T-helper 2 cell treated with Interferon-gamma antibody and Interleukin-4, amounts not matched to agents 5 μg/mL and 100 μg/mL, for 36 hours (primary cell): ENCODE results near the gene CFP.

Source experiments
- DNase-seq: peaks from one replicate; pipeline ENCODE4 v3.0.0; 2021; ENCODE audit warnings: low spot score
- H3K27ac Mint-ChIP-seq: one replicate; pipeline ENCODE4 v1.8.0; 2021; ENCODE audit warnings: mild to moderate bottlenecking, mixed read lengths
- H3K27me3 Mint-ChIP-seq: one replicate; pipeline ENCODE4 v1.8.0; 2021; ENCODE audit warnings: low read depth, mixed read lengths
- H3K36me3 Mint-ChIP-seq: one replicate; pipeline ENCODE4 v1.8.0; 2021; ENCODE audit warnings: low read depth, mixed read lengths
- H3K4me1 Mint-ChIP-seq: one replicate; pipeline ENCODE4 v1.8.0; 2021; ENCODE audit warnings: low read depth, mixed read lengths
- H3K4me3 Mint-ChIP-seq: one replicate; pipeline ENCODE4 v1.8.0; 2022; ENCODE audit warnings: mild to moderate bottlenecking, moderate library complexity, mixed read lengths
- H3K9me3 Mint-ChIP-seq: one replicate; pipeline ENCODE4 v1.8.0; 2021; ENCODE audit warnings: mixed read lengths

The CFP gene

GRCh38 chrX:47649781-47650163, 20.0 kb upstream of the CFP start:
- Mint-ChIP-seq H3K9me3 (no peaks in the 10 kb centered on the region), H3K36me3 (peaks cover 52% of the 10 kb centered on the region), H3K27ac (peak overlapping the region; percentile 86), H3K27me3 (no peaks in the 10 kb centered on the region), H3K4me1 (peaks cover 37% of the 10 kb centered on the region), H3K4me3 (peak overlapping the region; percentile 91)
- DNase-seq, result no peak

GRCh38 chrX:47649271-47649670, 19.5 kb upstream of the CFP start:
- Mint-ChIP-seq H3K27me3 (no peaks in the 10 kb centered on the region), H3K27ac (peak overlapping the region; percentile 86), H3K4me1 (peaks cover 41% of the 10 kb centered on the region), H3K4me3 (peak overlapping the region; percentile 91), H3K9me3 (no peaks in the 10 kb centered on the region), H3K36me3 (peaks cover 52% of the 10 kb centered on the region)
- DNase-seq, result no peak

DNA sequence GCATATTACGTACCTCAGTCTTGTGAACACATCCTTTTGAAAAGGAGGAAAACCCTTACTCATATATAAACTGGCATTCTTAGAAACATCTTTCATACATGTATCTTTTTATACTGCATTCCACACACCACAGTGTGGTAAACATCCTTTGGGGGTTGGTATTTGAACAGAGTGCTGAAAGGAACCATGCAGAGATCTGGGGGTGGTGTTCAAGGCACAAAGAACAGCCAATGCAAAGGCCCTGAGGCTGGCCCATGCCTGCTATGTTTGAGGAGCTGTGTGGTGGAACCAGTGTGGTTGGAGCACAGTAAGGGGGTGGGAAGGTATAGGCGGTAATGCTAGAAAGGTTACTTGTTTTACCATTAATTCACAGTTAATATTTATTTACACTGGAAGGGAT, 18.6 kb upstream of the CFP start:
- Mint-ChIP-seq H3K36me3 (peaks cover 52% of the 10 kb centered on the region), H3K27me3 (no peaks in the 10 kb centered on the region), H3K27ac (peak overlapping the region; percentile 89), H3K4me3 (peak overlapping the region; percentile 91), H3K4me1 (peaks cover 42% of the 10 kb centered on the region), H3K9me3 (no peaks in the 10 kb centered on the region)
- peak; percentile 22 for DNase-seq

DNA sequence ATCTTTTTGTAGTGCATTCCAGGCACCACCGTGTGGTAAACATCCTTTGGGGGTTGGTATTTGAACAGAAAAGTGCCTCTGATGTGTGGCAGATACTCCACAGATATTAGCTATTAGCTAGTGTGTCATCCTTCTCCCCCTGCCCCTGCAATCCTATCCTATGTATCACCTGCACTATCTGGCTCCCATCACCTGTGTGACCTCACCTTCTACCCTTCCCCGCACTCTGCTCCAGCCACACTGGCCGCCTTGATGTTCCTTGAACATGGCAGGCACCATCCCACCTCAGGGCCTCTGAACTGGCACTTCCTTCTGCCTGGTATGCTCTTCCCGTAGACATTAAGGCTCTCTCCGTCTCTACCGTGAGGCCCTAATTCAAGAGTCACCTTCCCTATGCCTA, 16.9 kb upstream of the CFP start:
- Mint-ChIP-seq H3K4me3 (peak overlapping the region; percentile 9), H3K36me3 (peaks cover 44% of the 10 kb centered on the region), H3K9me3 (no peaks in the 10 kb centered on the region), H3K27me3 (no peaks in the 10 kb centered on the region), H3K27ac (peak overlapping the region; percentile 71), H3K4me1 (peaks cover 38% of the 10 kb centered on the region)
- no peak for DNase-seq

- DNase-seq, result no peak
- H3K27ac Mint-ChIP-seq, result no peak overlapping the region
- H3K9me3 Mint-ChIP-seq, result no peaks in the 10 kb centered on the region
- H3K36me3 Mint-ChIP-seq, result peaks cover 44% of the 10 kb centered on the region
- H3K4me1 Mint-ChIP-seq, result peaks cover 29% of the 10 kb centered on the region
- H3K4me3 Mint-ChIP-seq, result no peak overlapping the region
- no peaks in the 10 kb centered on the region for H3K27me3 Mint-ChIP-seq
Observed at GRCh38 chrX:47645530-47645929, 15.8 kb upstream of the CFP start.

- Mint-ChIP-seq H3K4me1 (peaks cover 29% of the 10 kb centered on the region), H3K36me3 (peaks cover 53% of the 10 kb centered on the region)
Observed at GRCh38 chrX:47644557-47645091, 14.9 kb upstream of the CFP start.

GRCh38 chrX:47643926-47644325, 14.2 kb upstream of the CFP start:
- Mint-ChIP-seq H3K4me1 (peaks cover 31% of the 10 kb centered on the region), H3K36me3 (peaks cover 55% of the 10 kb centered on the region), H3K27me3 (no peaks in the 10 kb centered on the region), H3K9me3 (peaks cover 4% of the 10 kb centered on the region), H3K27ac (no peak overlapping the region), H3K4me3 (no peak overlapping the region)
- no peak for DNase-seq

More at GRCh38 chrX:47644557-47645091, 14.9 kb upstream of the CFP start:
- Mint-ChIP-seq H3K4me3 (no peak overlapping the region), H3K27me3 (no peaks in the 10 kb centered on the region), H3K9me3 (peaks cover 3% of the 10 kb centered on the region), H3K27ac (no peak overlapping the region)
- DNase-seq, result no peak

DNA sequence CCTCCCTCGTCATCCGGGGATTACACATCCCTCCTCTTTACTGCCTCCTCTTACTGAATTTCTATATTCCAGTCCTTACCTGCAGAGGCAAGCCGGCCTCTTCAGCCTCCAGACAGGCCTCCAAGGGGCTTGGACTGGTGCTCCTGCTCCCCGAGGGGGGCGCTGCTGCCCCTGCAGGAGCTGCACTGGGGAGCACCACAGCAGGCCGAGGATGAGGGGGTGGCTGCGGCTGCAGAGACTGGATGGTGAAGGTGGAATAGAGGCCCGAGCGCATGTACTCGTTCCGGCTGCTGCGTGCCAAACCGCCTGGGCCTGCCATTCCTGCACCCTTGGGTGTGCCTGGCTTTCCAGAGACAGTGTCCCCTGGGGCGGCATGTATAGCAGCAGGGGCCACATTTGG, 9.1 kb upstream of the CFP start:
- no peak overlapping the region for H3K4me3 Mint-ChIP-seq
- H3K27me3 Mint-ChIP-seq, result no peaks in the 10 kb centered on the region
- H3K9me3 Mint-ChIP-seq, result peaks cover 4% of the 10 kb centered on the region
- H3K27ac Mint-ChIP-seq, result peak overlapping the region; percentile 6
- H3K4me1 Mint-ChIP-seq, result peaks cover 17% of the 10 kb centered on the region
- no peak for DNase-seq
- peaks cover 55% of the 10 kb centered on the region for H3K36me3 Mint-ChIP-seq

DNA sequence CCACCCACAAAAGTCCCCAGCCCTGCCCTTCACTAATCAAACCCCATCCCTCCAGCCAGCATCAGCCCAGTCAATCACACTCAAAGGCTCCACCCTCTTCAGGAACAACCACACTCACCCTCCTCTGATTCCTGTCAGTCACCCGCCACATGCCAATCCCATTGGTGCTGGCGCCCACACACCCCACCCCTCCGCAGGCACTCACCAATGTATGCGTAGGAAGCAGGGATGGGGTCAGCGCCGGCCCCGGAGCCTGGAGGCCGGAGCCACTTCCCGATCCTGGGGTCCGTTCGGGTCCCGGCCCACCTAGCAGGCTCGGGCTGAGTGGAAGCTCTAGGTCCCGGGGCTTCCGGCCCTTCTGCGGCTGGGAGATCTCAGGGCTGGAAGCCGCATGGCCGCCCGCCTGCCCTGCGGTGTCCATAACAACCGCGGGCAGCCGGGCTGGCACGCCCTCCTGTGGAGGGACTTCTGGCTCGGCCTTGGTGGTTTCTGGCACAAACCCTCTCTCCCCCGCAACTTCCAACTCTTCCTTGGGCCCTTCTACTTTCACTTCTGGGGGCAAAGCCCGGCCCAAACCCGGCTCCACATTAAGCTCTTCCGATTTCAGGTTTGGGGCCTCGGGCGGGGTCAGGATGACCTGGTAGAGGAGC, 7.9 kb upstream of the CFP start:
- Mint-ChIP-seq H3K27ac (peak overlapping the region; percentile 65), H3K4me3 (peak overlapping the region; percentile 62), H3K36me3 (peaks cover 52% of the 10 kb centered on the region), H3K9me3 (peaks cover 4% of the 10 kb centered on the region), H3K27me3 (no peaks in the 10 kb centered on the region), H3K4me1 (peaks cover 17% of the 10 kb centered on the region)
- no peak for DNase-seq

DNA sequence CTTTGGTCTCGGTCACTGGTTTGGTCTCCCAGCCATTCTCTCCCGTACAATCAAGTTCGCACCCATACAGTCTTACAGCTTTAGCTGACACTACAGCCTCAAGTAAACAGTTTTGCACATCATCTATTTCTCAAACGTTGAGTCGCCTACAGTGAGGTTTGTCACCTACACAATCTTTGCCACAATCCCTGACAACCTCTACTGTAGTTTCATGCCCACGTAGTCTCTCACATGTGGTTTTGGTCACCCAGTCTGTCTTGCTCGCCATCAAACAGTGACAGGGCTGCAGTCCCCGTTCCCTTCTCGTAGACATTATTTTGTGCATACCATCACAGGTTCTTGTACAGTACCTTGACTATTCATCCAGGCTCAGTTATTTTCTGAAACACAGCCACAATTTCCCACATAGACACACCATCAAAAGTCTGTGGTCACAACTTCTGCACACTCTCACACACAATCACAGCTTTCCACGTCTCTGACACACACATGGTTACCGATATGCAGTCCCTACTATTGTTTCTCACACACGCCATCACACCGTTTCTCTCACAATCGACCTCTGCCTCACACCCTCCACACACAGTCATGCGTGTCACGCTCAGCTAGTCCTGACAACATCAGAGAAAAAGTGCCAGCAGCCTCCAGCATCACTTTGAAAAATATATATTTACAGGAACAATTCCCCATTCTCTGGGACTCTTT, 5.3 kb upstream of the CFP start:
- peaks cover 21% of the 10 kb centered on the region for H3K4me1 Mint-ChIP-seq
- peak; percentile 38 for DNase-seq
- no peak overlapping the region for H3K27ac Mint-ChIP-seq
- H3K4me3 Mint-ChIP-seq, result no peak overlapping the region
- H3K9me3 Mint-ChIP-seq, result peaks cover 4% of the 10 kb centered on the region
- H3K27me3 Mint-ChIP-seq, result no peaks in the 10 kb centered on the region
- peaks cover 36% of the 10 kb centered on the region for H3K36me3 Mint-ChIP-seq

- no peak overlapping the region for H3K27ac Mint-ChIP-seq
- no peak overlapping the region for H3K4me3 Mint-ChIP-seq
- H3K9me3 Mint-ChIP-seq, result no peaks in the 10 kb centered on the region
- H3K36me3 Mint-ChIP-seq, result peaks cover 25% of the 10 kb centered on the region
- H3K4me1 Mint-ChIP-seq, result peaks cover 23% of the 10 kb centered on the region
- no peak for DNase-seq
- no peaks in the 10 kb centered on the region for H3K27me3 Mint-ChIP-seq
Observed at GRCh38 chrX:47633689-47634590, 4.2 kb upstream of the CFP start.

GRCh38 chrX:47632666-47633065, 2.9 kb upstream of the CFP start:
- H3K4me1 Mint-ChIP-seq, result peaks cover 18% of the 10 kb centered on the region
- no peaks in the 10 kb centered on the region for H3K9me3 Mint-ChIP-seq
- no peak overlapping the region for H3K4me3 Mint-ChIP-seq
- no peak for DNase-seq
- H3K27ac Mint-ChIP-seq, result no peak overlapping the region
- H3K27me3 Mint-ChIP-seq, result no peaks in the 10 kb centered on the region
- peaks cover 15% of the 10 kb centered on the region for H3K36me3 Mint-ChIP-seq

- DNase-seq, result no peak
- Mint-ChIP-seq H3K27ac (no peak overlapping the region), H3K4me1 (peaks cover 14% of the 10 kb centered on the region), H3K36me3 (peaks cover 6% of the 10 kb centered on the region), H3K9me3 (no peaks in the 10 kb centered on the region), H3K4me3 (no peak overlapping the region), H3K27me3 (no peaks in the 10 kb centered on the region)
Observed at GRCh38 chrX:47631676-47632075, 1.9 kb upstream of the CFP start.

- H3K27me3 Mint-ChIP-seq, result peaks cover 2% of the 10 kb centered on the region
- H3K9me3 Mint-ChIP-seq, result no peaks in the 10 kb centered on the region
- peak overlapping the region; percentile 81 for H3K4me3 Mint-ChIP-seq
- H3K27ac Mint-ChIP-seq, result peak overlapping the region; percentile 81
- H3K36me3 Mint-ChIP-seq, result no peaks in the 10 kb centered on the region
- peaks cover 17% of the 10 kb centered on the region for H3K4me1 Mint-ChIP-seq
- no peak for DNase-seq
Observed at GRCh38 chrX:47628982-47629381, 748 bp downstream of the CFP start.
